NCI-H146 (cell line): ENCODE results near the gene RPTOR.

Experiments
- DNase-seq: peaks from one replicate; lab custom pipeline; 2025; lab: John Stamatoyannopoulos, UW

The RPTOR gene

DNA sequence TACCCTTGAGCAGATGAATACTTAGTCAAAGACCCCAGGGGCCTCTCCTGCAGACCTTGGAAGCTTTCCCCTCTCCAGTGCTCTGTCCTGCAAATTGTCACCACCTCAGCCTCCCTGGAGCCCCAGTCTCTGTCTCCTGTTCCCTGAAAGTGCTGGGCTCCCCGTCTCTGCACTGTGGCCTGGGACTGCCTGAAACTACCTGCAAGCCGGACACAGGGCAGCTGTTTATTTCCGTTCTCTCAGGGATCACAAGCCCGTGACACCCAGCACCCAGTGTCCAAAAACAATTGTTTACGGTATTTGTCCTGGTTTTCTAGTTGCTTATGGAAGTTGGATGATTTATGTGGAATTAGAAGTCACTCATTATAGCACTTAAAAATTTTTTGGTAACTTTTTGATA, 365.4 kb downstream of the RPTOR start:
- DNase-seq, result no peak

DNA sequence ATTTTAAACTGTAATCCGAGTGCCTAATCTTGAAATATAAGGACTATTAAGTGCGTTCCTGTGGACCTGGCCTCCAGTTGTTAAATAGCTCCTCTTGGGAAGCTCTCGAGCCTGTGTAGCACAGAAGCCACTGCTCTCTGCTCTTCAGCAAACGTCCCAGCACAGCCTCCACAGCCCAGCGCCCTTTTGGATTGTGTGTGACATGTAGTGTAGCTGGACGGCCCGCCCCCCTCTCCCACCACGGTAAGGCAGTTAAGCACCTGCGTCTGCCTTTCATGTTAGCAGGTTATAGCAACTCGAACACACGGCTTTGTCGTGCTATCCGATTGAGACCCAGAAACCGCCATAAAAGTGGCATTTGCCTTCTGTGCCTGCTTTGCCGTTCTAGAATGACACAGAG, 367.8 kb downstream of the RPTOR start:
- no peak for DNase-seq

DNA sequence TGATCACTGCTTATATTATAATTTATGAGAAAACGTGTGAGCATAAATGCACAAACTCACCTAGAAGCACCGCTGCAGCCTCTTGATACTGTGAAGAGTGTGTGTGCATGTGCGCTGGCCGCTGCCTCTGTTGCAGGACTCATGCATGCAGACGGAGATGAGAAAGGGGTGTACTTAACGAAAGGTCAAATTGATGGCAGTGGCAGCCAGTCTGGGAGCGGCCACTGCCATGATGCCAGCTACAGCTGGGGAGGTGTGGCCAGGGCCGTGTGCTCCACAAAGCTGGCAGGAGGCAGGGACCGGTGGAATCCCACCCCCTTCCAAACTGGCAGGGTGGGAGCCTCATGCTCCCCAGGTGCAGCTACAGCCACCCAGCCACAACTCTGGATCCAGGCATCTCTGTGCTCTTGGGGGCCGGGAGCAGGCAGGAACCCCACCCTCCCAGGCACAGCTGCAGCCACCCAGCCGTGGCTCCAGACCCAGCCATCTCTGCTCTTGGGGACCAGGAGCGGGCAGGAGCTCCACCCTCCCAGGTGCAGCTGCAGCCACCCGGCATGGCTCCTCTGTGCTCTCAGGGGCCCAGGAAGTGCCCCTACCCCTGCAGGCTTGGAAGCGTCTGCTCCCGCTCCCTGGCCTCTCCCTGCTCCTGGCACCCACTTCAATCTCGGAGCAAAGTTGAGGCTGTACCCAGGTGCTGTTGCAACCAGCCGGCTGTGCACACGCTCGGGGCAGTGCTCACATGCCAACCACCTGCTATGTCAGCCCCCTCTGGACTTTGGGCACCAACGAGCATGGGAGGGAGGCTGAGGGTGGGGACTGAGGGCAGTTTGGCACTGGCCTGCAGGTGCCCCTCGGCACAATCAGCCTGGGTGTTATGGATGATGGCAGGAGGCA, 369.5 kb downstream of the RPTOR start:
- DNase-seq, result no peak

DNA sequence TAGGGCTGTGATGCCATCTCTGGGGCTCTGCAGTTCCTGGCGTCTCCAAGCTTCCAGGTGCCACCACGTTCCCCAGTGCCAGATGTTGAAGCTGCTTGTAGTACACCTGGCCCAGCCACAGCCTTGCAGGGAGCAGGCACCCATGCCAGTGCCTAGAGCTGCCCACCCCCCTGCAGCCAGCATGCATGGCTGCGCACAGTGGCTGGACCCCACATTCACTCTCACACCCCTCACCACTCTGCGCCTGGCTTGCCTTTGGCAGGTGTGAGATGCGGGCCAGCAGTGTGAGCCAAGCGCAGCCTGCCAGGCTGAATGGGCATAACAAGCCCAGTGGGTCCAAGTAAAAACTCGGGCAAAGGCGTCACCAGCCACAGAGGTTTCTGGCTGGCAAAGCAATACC, 371.6 kb downstream of the RPTOR start:
- DNase-seq, result no peak

DNA sequence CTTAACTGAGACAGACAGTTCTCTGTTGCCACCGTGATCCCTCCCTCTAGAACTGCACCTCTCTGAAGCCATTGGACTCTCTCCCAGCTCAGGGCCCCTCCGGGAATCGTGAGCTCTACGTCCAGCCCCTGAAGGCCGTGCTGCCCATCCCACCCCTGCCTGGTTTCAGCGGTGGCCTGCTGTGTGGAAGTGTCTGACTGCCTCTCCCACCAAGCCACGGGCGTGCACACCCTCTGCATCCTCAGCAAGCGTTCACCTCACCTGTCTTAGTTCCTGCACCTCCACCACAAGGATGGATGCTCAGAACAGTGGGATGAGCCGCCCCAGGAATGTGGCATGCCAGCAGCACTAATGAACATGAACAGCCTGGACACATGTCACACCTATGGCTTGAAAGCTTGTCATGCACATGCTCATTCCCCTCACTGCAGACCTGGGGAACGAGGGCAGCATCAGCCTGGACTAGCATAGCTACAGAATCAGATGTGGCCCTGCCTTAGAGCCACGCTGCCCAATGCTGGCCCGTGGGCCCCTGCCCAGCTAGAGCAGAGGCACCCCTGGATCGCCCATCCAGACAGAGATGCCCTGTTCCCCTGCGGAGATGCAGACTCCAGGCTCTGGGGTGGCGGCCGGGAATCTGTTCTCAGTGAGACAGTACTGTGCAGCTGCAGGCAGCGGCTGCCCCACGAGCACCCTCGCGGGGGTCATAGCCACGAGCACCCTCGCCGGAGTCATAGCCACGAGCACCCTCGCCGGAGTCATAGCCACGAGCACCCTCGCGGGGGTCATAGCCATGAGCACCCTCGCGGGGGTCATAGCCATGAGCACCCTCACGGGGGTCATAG, 373.3 kb downstream of the RPTOR start:
- DNase-seq, result no peak

DNA sequence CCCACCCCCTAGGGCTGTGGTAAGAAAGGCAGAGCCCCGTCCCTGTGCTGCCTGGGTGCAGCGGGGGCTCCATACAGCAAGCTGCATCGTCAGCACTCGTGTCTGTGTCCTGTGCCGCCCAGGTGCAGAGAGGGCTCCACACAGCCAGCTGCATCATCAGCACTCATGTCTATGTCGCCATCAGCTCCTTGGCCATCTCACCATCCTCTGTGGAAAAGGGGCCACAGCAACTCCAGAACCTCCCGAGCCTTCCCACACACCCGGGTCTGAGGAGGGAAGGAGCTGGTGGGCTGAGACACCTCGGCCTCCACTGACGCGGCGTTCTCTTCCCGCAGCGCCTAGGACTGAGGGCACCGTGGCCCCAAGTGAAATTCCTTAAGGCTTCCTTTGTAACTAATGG, 374.1 kb downstream of the RPTOR start:
- DNase-seq, result no peak

DNA sequence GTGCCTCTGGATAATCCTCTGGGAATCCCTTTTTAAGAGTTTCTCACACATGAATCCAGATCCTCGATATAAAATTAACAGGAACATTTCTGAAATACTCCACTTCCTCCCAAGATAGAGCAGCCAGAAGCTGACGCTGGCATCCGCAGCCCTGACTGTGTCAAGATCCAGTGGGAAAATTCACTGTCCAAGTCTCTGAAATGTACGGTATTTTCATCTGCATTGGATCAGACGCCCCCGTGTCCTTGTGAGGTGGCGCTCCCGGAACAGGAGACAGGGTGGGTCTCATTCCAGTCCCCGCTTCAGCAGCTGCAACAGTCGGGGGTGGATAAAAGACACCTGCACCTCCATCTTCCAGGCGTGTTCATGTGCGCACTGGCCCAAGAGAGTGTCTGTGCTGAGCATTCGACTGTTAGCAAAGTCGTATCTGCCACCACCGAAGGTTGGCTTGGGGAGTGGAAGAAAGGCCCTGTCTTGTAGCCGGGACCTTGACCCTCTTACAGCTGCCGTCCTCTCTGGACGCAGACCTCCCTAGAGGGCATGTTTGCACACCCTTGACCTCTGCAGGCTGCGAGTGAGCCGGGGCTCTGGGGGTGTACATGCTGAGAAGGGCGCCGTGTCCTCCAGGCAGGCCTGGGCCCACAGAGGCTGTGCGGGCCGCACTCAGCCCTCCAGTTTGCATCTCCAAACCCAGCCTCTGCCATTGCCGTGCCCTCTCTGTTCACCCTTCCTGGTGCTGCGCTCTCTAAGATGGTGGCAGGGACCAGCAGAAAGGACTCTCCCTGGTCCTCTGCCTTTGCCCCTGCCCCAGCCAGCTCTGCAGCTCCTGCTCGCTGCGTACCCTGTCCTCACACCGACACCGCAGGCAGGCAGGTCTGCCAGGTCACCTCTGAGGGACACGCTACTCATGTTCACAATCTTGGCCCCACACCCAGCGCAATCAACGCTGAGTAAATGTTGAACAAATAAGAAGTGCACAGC, 375.0 kb downstream of the RPTOR start:
- peak; percentile 9 for DNase-seq

DNA sequence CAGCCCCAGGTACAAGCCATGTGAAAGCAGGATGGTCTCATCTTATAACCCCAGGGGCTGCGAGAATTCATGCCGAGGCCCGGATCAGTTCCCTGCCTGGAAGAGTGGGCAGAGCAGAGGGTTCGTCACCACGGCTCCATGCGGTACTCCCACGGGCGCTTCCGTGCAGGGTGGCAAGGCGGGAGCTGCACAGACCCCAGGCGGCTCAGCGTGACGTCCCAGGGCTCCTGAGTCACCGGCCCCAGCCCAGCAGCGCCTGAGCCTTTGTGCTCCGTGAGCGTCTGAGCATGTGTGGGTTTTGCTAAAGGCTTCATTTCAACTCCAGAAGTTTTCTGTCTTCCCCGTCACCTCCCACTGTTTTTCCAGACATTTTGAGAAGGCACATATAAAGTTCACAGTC, 375.8 kb downstream of the RPTOR start:
- no peak for DNase-seq

DNA sequence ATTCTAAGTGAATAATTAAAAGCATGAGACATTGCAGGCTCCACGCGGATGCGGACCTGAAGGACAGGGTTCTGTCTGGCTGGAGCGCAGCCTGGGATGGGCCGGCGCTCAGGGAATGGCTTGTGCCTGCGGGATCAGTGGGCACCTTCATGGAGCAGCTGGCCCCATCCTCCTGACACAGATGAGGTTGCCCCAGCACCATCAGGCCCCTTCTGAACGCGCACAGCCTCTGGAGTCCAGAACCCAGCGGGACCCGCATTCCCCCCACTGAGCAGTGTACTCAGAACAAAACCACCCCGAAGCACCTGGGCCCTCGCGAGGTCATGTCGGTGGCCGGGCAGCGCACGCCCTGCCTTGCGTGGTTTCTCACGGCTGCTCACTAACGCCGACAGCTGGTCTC, 376.5 kb downstream of the RPTOR start:
- no peak for DNase-seq

DNA sequence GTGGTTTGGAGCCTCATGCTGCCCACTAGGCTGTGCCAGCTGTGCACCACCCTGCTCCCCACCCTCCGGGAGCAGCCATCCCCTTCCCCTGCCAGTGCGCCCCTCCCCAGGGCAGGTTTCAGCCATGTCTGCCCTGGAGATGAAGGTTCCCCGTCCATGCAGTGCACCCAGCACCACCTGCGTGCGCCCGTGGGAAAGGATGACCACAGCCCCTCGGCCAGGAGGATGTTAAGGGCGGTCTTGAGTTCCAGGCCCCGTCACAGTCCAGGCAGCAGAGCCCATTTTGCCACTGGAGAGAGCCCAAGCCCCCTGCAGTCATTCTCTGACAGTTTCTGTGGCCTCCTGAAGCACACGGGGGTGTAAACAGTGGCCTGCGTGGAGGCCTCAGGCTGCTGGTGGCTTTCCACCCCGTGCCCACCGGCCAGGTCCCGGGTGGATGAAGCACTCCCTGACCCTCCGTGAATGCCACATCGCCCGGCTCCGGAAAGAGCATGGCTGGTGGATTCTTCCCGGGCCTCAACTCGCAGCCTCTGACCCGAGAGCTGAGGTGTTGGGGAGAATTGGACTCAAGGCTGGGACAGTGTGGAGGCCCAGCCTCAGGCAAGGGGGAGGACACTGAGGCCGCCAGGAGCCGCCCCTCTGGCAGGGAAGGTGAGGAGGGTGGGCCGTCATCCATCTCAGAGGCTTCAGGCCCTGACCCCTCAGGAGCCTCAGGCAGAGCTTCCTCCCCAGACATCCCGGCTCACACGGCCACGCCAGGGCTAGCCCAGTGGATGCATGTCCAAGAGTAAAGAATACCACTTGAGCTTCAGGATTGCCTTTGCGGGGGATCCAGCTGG, 377.3 kb downstream of the RPTOR start:
- DNase-seq, result no peak

DNA sequence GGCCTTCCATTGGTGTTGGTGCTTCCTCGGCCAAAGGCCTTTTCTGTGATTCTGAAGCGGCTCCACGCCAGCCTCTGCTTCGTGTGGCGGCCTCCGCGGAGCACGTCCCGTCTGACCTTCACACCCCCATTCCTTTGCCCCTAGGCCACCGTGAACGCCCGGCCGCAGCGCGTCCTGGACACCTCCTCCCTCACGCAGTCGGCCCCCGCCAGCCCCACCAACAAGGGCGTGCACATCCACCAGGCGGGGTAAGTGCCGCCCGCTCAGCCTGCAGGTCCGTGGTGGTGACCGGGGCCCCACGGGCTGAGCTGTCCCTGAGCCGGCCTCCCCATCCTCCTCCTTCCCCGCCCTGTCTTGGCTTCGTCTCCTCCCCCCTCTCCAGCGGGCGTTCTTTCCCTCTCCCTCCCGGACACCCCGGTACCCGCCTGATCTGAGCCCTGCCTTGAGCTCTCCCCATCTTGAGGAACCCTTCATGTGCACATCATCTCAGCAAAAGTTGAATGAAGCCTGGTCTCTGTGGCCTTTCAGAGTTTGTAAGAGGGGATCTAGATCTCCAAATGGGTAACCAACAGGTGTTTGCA, 378.0 kb downstream of the RPTOR start:
- no peak for DNase-seq

DNA sequence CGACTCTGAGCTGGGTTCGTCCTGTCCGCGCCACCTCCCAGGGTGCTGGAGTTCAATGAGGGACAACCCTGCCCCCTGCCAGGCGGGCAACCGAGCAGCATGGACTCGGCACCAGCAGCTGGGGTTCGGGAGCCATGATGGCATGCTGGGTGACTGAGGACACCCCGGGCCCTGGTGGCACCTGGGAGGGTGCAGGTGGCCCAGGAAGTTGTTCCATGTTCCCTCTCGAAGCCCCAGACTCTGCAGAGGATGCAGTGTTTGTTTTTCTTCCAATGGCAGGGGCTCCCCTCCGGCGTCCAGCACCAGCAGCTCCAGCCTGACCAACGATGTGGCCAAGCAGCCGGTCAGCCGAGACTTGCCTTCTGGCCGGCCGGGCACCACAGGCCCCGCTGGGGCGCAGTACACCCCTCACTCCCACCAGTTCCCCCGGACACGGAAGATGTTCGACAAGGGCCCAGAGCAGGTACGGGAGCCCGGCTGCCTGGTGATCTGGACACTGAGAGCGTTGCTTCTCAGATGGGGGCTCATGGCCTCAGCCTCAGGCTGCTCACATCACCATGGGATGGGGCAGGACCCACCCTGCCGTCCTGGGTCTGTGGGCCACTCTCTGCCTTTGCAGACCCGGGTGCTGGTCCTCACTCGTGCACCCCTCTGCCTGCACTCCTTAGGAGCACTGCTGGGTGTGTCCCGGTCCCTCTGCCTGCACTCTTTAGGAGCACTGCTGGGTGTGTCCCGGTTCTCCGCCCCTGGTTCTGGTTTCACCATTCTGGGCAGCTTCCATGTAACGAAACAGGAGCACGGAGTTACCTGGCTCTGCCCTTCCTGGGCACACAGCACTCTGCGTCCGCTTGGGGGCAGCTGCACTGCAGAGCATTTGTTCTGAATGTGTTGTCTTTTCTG, 378.8 kb downstream of the RPTOR start:
- DNase-seq, result no peak

DNA sequence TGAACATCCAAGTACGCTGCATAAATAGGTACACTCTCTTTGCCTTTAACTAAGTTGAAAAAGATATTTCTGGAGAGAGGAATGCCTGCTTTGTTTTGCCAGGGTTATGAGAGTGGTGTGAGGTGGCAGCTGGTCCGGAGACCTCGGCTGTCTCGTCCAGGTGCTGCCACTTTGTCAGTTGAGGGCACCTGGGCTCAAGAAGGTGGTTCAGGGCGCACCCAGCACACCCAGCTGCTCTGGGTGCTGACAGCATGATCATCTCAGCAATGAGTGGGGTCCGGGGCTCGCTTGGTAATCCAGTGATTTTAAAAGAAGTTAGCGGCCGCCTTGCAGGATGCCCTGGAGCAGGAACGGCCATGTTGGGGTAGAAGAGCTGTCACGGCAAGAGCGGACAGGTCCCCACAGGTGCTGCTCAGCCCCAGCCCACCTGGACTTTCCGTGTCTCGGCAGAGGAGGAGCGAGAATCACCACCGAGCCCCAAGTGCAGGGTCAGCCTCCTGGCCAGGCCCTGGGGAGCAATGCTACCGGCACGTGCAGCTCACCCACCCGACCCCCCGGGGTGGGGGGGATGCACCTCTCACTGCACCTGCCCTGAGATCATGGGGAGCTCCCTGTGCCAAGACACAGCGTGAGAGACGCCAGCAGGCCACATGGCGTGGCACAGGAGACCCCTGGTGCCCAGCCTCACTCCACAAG, 379.6 kb downstream of the RPTOR start:
- DNase-seq, result no peak

DNA sequence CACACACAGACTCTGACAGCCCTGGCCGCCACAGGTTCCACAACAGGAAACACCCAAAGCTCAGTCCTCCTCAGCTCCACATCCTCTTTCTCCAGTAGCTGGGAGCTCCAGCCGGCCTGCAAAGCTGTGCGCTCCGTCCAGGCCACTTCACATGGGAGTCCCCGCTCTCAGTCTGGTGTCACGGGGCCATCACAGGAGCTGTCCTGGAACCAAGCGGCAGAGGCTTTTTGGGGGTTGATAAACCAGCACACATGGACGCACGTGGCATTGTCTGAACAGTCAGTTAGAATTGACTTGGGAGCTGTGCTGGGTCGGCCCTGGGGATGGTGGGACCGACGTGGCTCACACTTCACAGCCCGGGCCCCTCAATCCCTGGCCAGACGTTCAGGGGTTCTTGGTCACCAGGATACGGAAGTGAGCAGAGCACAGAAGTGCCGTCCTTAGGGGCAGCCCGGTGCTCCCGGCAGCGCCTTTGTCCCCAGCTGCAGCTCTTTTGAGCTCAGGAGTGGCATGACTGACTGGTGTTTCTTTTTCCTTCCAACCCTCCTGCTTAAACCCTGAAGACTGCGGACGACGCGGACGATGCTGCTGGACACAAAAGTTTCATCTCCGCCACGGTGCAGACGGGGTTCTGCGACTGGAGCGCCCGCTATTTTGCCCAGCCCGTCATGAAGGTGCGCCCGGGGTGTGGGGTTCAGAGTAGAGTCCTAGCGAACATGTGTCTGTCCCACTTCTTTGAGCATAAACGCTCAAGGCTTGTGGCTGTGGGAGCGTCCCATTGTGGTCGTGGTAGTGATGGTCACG, 380.4 kb downstream of the RPTOR start:
- DNase-seq, result no peak

DNA sequence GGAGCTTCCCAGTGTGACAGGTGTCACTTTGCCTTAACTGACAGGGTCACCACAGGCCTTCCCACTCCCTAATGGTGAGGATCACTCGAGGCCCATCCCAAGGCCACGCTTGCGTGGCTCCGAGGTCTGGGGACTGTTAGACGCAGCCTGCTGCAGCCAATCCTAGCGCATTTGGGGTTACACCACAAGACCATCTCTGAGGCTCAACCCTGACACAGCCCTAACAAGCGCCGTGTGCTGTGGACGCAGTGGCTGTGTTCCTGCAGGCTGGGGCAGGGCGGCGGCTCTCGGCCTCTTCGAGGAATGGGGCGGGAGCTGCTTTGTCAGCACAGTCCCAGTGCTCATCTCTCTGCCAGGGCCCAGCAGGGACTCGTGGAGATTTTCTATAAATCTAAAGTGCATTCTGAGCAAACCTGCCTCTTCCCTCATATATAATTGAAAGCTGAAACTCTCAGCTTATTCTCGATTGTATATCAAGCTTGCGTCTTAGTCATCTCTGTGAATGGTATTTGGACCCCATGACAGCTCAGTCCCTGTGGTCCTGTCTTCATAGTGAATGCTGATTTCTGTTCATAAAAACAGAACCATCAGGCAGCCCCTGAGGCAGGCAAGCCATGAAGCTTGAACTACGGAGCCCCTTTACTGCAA, 381.2 kb downstream of the RPTOR start:
- no peak for DNase-seq

DNA sequence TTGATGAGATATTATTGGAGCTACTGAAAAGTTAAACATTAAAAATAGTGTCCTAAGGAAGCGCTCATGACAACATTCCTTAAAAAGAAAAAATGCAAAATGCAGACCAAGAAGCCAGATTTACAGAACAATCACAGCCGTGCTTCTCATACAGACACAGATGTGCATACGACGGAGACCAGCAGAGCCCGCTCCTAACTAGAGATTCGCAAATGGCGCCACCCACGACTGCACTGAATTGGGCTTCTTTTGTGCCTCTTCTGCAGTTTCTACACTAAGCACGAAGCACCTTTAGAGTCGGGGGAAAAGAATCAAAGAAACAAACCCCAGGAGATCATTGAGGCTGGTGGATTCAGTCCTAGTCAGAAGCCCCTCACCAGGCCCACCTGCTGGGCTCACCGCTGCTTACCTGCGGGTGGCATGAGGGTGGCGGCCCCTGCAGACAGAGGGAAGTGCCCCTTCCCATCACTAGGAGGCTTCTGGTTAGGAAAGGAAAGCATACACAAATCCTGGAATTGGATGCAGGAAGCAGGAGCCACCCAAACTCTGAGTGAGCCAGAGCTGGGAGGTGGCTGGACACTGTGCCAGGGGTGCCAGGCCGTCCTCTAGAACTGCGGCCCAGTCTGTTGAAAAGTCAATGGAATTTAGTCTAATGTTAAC, 382.1 kb downstream of the RPTOR start:
- DNase-seq, result no peak

DNA sequence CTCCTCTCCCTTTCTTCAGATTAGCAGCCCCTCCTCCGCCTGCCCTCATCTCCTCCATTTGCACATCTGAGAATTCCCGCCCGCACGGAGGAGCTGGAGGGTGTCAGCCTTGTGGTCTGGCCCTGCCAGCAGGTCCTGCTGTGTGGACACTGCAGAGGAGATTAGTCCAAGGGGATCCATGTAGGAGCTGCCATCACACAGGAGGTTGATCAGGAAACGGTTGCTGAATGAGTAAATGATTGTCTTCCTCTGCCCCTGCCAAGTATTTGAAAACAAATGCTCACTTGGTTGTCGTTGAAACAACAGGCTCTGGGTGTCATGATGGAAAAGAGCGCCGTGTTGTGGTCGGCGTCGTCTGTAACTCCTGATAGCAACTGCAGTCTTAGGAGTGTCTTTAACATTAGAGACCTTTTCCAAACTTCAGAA, 383.2 kb downstream of the RPTOR start:
- DNase-seq, result no peak
